ENCODE measurements around the gene USP17L21.
"Not testable (repeated sequence)": the region's sequence is repeated elsewhere in the genome, so short reads cannot be mapped to it uniquely, and the experiment has no call there.

USP17L21 gene, protein sequence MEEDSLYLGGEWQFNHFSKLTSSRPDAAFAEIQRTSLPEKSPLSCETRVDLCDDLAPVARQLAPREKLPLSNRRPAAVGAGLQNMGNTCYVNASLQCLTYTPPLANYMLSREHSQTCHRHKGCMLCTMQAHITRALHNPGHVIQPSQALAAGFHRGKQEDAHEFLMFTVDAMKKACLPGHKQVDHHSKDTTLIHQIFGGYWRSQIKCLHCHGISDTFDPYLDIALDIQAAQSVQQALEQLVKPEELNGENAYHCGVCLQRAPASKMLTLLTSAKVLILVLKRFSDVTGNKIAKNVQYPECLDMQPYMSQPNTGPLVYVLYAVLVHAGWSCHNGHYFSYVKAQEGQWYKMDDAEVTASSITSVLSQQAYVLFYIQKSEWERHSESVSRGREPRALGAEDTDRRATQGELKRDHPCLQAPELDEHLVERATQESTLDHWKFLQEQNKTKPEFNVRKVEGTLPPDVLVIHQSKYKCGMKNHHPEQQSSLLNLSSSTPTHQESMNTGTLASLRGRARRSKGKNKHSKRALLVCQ

DNA sequence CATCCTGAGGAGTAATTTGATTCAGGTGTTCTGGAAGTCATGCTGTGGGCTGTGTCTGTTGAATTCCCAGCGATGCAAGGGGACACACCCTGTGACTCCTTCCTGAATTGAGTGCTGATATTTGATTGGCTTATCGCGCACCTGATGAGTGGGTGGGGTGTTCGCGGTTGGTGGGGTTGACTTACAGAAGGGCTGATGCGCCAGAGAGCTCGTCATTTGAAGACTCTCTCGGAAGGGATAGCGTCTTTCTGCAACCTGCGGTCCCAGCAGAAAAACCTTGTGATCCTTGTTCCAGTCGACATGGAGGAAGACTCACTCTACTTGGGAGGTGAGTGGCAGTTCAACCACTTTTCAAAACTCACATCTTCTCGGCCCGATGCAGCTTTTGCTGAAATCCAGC, at the start of gene USP17L21:
TSS of gene USP17L21 (plus strand) at position 301 of the 400 bp plus-strand sequence. CDS start at position 301, 0 bp downstream.
- not testable (repeated sequence) for DNase-seq

DNA sequence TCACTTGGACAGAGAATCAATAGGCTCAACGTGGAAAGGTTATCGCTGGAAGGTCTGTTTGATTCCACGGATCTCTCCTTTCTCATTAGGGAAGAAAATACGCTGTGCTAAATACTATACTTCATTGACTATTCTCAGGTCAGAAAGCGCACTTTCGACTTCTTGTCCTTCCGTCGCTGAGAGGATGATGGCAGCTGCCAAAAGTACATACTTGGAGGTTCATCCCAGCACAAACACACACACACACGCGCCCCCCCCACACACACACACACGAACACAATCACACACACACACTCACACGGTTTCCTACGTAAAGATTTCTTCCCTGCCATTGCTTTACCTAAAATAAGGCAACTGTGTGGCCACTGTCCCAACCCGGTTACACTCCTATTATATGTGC, 48.0 kb upstream of the USP17L21 start:
- DNase-seq = not testable (repeated sequence)

DNA sequence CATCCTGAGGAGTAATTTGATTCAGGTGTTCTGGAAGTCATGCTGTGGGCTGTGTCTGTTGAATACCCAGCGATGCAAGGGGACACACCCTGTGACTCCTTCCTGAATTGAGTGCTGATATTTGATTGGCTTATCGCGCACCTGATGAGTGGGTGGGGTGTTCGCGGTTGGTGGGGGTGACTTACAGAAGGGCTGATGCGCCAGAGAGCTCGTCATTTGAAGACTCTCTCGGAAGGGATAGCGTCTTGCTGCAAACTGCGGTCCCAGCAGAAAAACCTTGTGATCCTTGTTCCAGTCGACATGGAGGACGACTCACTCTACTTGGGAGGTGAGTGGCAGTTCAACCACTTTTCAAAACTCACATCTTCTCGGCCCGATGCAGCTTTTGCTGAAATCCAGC, 47.6 kb upstream of the USP17L21 start, which contains the start of gene USP17L11:
TSS of gene USP17L11 (plus strand) at position 301 of the 400 bp plus-strand sequence. CDS start at position 301, 0 bp downstream.
- not testable (repeated sequence) for DNase-seq

DNA sequence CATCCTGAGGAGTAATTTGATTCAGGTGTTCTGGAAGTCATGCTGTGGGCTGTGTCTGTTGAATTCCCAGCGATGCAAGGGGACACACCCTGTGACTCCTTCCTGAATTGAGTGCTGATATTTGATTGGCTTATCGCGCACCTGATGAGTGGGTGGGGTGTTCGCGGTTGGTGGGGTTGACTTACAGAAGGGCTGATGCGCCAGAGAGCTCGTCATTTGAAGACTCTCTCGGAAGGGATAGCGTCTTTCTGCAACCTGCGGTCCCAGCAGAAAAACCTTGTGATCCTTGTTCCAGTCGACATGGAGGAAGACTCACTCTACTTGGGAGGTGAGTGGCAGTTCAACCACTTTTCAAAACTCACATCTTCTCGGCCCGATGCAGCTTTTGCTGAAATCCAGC, 42.8 kb upstream of the USP17L21 start, which contains the start of gene USP17L12:
TSS of gene USP17L12 (plus strand) at position 301 of the 400 bp plus-strand sequence. CDS start at position 301, 0 bp downstream.
- DNase-seq = not testable (repeated sequence)

DNA sequence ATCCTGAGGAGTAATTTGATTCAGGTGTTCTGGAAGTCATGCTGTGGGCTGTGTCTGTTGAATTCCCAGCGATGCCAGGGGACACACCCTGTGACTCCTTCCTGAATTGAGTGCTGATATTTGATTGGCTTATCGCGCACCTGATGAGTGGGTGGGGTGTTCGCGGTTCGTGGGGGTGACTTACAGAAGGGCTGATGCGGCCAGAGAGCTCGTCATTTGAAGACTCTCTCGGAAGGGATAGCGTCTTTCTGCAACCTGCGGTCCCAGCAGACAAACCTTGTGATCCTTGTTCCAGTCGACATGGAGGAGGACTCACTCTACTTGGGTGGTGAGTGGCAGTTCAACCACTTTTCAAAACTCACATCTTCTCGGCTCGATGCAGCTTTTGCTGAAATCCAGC, 38.1 kb upstream of the USP17L21 start, which contains the start of gene USP17L13:
TSS of gene USP17L13 (plus strand) at position 301 of the 400 bp plus-strand sequence. CDS start at position 301, 0 bp downstream.
- DNase-seq = not testable (repeated sequence)

DNA sequence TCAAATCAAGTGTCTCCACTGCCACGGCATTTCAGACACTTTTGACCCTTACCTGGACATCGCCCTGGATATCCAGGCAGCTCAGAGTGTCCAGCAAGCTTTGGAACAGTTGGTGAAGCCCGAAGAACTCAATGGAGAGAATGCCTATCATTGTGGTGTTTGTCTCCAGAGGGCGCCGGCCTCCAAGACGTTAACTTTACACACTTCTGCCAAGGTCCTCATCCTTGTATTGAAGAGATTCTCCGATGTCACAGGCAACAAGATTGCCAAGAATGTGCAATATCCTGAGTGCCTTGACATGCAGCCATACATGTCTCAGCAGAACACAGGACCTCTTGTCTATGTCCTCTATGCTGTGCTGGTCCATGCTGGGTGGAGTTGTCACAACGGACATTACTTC, 32.4 kb upstream of the USP17L21 start:
- DNase-seq = not testable (repeated sequence)

DNA sequence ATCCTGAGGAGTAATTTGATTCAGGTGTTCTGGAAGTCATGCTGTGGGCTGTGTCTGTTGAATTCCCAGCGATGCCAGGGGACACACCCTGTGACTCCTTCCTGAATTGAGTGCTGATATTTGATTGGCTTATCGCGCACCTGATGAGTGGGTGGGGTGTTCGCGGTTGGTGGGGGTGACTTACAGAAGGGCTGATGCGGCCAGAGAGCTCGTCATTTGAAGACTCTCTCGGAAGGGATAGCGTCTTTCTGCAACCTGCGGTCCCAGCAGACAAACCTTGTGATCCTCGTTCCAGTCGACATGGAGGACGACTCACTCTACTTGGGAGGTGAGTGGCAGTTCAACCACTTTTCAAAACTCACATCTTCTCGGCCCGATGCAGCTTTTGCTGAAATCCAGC, 28.6 kb upstream of the USP17L21 start, which contains the start of gene USP17L15:
TSS of gene USP17L15 (plus strand) at position 301 of the 400 bp plus-strand sequence. CDS start at position 301, 0 bp downstream.
- DNase-seq = not testable (repeated sequence)

DNA sequence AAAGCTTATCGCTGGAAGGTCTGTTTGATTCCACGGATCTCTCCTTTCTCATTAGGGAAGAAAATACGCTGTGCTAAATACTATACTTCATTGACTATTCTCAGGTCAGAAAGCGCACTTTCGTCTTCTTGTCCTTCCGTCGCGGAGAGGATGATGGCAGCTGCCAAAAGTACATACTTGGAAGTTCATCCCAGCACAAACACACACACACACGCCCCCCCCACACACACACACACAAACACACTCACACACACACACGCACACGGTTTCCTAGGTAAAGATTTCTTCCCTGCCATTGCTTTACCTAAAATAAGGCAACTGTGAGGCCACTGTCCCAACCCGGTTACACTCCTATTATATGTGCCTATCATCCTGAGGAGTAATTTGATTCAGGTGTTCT, 24.2 kb upstream of the USP17L21 start:
- DNase-seq = not testable (repeated sequence)

DNA sequence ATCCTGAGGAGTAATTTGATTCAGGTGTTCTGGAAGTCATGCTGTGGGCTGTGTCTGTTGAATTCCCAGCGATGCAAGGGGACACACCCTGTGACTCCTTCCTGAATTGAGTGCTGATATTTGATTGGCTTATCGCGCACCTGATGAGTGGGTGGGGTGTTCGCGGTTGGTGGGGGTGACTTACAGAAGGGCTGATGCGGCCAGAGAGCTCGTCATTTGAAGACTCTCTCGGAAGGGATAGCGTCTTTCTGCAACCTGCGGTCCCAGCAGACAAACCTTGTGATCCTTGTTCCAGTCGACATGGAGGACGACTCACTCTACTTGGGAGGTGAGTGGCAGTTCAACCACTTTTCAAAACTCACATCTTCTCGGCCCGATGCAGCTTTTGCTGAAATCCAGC, 19.1 kb upstream of the USP17L21 start, which contains the start of gene USP17L17:
TSS of gene USP17L17 (plus strand) at position 301 of the 400 bp plus-strand sequence. CDS start at position 301, 0 bp downstream.
- not testable (repeated sequence) for DNase-seq

DNA sequence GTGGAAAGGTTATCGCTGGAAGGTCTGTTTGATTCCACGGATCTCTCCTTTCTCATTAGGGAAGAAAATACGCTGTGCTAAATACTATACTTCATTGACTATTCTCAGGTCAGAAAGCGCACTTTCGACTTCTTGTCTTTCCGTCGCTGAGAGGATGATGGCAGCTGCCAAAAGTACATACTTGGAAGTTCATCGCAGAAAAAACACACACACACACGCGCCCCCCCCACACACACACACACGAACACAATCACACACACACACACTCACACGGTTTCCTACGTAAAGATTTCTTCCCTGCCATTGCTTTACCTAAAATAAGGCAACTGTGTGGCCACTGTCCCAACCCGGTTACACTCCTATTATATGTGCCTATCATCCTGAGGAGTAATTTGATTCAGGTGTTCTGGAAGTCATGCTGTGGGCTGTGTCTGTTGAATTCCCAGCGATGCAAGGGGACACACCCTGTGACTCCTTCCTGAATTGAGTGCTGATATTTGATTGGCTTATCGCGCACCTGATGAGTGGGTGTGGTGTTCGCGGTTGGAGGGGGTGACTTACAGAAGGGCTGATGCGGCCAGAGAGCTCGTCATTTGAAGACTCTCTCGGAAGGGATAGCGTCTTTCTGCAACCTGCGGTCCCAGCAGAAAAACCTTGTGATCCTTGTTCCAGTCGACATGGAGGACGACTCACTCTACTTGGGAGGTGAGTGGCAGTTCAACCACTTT, 14.6 kb upstream of the USP17L21 start, which contains the start of gene USP17L18:
TSS of gene USP17L18 (plus strand) at position 678 of the 728 bp plus-strand sequence. CDS start at position 678, 0 bp downstream.
- peak; percentile 0 to 2 for DNase-seq

DNA sequence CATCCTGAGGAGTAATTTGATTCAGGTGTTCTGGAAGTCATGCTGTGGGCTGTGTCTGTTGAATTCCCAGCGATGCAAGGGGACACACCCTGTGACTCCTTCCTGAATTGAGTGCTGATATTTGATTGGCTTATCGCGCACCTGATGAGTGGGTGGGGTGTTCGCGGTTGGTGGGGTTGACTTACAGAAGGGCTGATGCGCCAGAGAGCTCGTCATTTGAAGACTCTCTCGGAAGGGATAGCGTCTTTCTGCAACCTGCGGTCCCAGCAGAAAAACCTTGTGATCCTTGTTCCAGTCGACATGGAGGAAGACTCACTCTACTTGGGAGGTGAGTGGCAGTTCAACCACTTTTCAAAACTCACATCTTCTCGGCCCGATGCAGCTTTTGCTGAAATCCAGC, 9.6 kb upstream of the USP17L21 start, which contains the start of gene USP17L19:
TSS of gene USP17L19 (plus strand) at position 301 of the 400 bp plus-strand sequence. CDS start at position 301, 0 bp downstream.
- not testable (repeated sequence) for DNase-seq

DNA sequence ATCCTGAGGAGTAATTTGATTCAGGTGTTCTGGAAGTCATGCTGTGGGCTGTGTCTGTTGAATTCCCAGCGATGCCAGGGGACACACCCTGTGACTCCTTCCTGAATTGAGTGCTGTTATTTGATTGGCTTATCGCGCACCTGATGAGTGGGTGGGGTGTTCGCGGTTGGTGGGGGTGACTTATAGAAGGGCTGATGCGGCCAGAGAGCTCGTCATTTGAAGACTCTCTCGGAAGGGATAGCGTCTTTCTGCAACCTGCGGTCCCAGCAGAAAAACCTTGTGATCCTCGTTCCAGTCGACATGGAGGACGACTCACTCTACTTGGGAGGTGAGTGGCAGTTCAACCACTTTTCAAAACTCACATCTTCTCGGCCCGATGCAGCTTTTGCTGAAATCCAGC, 4.8 kb upstream of the USP17L21 start, which contains the start of gene USP17L20:
TSS of gene USP17L20 (plus strand) at position 301 of the 400 bp plus-strand sequence. CDS start at position 301, 0 bp downstream.
- not testable (repeated sequence) for DNase-seq

DNA sequence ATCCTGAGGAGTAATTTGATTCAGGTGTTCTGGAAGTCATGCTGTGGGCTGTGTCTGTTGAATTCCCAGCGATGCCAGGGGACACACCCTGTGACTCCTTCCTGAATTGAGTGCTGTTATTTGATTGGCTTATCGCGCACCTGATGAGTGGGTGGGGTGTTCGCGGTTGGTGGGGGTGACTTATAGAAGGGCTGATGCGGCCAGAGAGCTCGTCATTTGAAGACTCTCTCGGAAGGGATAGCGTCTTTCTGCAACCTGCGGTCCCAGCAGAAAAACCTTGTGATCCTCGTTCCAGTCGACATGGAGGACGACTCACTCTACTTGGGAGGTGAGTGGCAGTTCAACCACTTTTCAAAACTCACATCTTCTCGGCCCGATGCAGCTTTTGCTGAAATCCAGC, 4.6 kb downstream of the USP17L21 start, which contains the start of gene USP17L22:
TSS of gene USP17L22 (plus strand) at position 301 of the 400 bp plus-strand sequence. CDS start at position 301, 0 bp downstream.
- DNase-seq = not testable (repeated sequence)

DNA sequence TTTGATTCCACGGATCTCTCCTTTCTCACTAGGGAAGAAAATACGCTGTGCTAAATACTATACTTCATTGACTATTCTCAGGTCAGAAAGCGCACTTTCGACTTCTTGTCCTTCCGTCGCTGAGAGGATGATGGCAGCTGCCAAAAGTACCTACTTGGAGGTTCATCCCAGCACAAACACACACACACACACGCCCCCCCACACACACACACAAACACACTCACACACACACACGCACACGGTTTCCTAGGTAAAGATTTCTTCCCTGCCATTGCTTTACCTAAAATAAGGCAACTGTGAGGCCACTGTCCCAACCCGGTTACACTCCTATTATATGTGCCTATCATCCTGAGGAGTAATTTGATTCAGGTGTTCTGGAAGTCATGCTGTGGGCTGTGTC, 9.0 kb downstream of the USP17L21 start:
- peak; percentile 0 to 1 for DNase-seq
